Mucosa of descending colon (tissue), 3 donors: ENCODE data around the gene TAS2R38. TPM values are rescaled to one million over a fixed set of nuclear protein-coding genes. Genes with fewer than 3 reads are reported as not detected.
"Not testable (repeated sequence)": the region's sequence is repeated elsewhere in the genome, so short reads cannot be mapped to it uniquely, and the experiment has no call there.

ENCODE experiments used
- ATAC-seq: fragments of 200-7000 bp; cut with Tn5 transposase; one replicate; pipeline ENCODE4 v1.9.1; 2020; ENCODE audit warnings: mild to moderate bottlenecking, moderate library complexity
- DNase-seq, 3 donors: peaks; one replicate each; pipeline ENCODE4 v3.0.0-alpha.2; 2020
- H3K36me3 ChIP-seq: fragments of 200-600 bp; one replicate; pipeline ENCODE4 v1.8.0; 2021; ENCODE audit warnings: low read depth, mild to moderate bottlenecking
- H3K4me1 ChIP-seq: fragments of 200-600 bp; one replicate; pipeline ENCODE4 v1.8.0; 2021; ENCODE audit warnings: low read depth, mild to moderate bottlenecking
- H3K4me3 ChIP-seq: fragments of 200-600 bp; one replicate; pipeline ENCODE4 v1.8.0; 2021; ENCODE audit warnings: mild to moderate bottlenecking
- H3K9me3 ChIP-seq: fragments of 200-600 bp; one replicate; pipeline ENCODE4 v1.8.0; 2021; ENCODE audit warnings: mild to moderate bottlenecking
- intact Hi-C, 2 donors: fragments of 100-400 bp; cut with DNase I in 1 of 2; cut with micrococcal nuclease in 1 of 2; formaldehyde crosslinking; loops; one replicate each; pipeline versions ENCODE4 v1.11.0 to v1.11.1; 2022; cut with DNase I, micrococcal nuclease
- total RNA-seq, 3 donors: library from RNA; stranded (reverse); fragmentation: NEBNext Ultra II Directional in 2 of 3; extraction: Animal tissue kit (Norgen Biotek cat#: 25700) in 2 of 3; gene quantifications; one replicate each; pipeline versions ENCODE4 v1.2.1 to v1.2.4, GENCODE V29; 2021 to 2023
- TF ChIP-seq, protein P1 (sequence below): fragments of 200-600 bp; IDR thresholded peaks from one replicate; pipeline ENCODE4 v1.8.0; 2022; ENCODE audit warnings: antibody characterized with exemption, mild to moderate bottlenecking
- donor health status: DM: no; HTN: no; CAD: no; lungs with moderate emphysema.
- donor health status: DM: no; HTN: no; CAD: no.
- donor health status: DM: no; HTN: yes; CAD: no.

Gene TAS2R38
- total RNA-seq, 3 donors from 2014 or later = 0.35 TPM; not detected in 2

DNA sequence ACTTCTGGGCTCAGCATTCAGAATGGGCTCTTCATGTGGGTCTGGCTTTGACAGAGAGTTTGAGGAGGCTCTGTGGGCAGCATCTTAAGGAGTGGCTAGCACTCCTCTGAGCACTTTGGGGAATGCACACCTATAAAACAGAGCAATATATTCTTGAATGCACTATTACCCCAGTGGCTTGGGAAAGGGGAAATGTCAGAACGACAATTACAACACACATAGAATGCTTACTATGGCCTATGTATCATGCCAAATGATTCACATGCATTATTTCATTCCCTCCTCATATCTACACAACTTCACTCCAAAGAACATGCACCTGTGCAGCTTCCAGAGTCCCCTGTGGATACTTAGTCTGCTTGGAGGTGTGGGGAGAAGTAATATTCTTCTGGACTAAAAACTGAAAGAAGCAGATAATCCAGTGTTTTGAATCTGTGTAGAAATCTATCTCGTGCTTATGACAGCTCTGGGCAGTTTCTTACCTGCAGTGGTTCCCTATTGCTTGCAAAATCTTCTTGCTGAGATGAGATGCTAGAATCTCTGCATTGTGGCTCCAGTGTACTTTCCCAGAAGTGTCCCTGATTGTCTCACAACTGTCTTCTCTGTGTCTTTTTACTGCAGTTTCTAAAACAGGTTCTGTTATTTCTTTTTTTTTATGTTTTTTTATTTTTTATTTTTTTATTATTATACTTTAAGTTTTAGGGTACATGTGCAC lies 16.6 kb upstream of the TAS2R38 start:
- Histone ChIP-seq H3K36me3 (no peaks in the 10 kb centered on the region), H3K4me3 (no peak overlapping the region), H3K9me3 (no peaks in the 10 kb centered on the region), H3K4me1 (no peaks in the 10 kb centered on the region)
- intact Hi-C loops = no loop called here
- ATAC-seq = no peak
- TF ChIP-seq, protein P1, sequence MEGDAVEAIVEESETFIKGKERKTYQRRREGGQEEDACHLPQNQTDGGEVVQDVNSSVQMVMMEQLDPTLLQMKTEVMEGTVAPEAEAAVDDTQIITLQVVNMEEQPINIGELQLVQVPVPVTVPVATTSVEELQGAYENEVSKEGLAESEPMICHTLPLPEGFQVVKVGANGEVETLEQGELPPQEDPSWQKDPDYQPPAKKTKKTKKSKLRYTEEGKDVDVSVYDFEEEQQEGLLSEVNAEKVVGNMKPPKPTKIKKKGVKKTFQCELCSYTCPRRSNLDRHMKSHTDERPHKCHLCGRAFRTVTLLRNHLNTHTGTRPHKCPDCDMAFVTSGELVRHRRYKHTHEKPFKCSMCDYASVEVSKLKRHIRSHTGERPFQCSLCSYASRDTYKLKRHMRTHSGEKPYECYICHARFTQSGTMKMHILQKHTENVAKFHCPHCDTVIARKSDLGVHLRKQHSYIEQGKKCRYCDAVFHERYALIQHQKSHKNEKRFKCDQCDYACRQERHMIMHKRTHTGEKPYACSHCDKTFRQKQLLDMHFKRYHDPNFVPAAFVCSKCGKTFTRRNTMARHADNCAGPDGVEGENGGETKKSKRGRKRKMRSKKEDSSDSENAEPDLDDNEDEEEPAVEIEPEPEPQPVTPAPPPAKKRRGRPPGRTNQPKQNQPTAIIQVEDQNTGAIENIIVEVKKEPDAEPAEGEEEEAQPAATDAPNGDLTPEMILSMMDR = no peak
- no peak for DNase-seq

DNA sequence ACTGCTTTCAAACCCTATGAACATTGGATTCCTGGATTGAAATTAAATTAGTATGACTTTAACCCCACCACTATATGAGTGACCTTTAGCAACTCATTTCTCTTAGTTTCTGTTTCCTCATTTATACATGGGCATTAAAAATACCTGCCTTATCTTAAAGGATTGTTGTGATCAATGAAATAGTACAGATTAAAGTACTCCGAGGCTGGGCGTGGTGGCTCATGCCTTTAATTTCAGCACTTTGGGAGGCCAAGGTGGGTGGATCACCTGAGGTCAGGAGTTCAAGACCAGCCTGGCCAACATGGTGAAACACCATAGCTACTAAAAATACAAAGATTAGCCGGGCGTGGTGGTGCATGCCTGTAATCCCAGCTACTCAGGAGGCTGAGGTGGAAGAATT lies 14.2 kb upstream of the TAS2R38 start:
- H3K36me3 ChIP-seq, intact Hi-C loops, H3K4me1 ChIP-seq, H3K9me3 ChIP-seq, H3K4me3 ChIP-seq: not testable (repeated sequence)
- ATAC-seq (peak; percentile 74), DNase-seq (peak in 2 of 3 donors; percentile 33 to 35)

DNA sequence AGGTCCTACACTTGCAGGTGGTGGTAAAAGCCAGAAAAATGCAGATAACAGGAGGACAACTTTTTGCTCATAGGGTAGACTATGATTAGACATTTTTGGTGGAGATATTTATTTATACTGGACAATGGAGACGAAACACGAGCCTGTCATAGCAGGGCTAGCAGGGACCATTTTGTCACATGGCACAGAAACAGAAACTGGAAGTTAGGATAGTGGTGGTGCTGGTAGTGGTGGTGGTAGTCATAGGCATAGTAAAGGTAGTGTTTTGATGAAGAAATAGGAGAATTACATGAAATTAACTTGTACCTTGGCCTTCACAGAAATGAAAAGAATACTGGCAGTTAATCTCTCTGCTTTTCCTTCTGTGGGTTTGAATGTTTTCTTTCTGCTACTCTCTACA lies 13.3 kb upstream of the TAS2R38 start:
- TF ChIP-seq, protein P1 = no peak
- H3K9me3 ChIP-seq = no peaks in the 10 kb centered on the region
- no peak overlapping the region for H3K4me3 ChIP-seq
- DNase-seq = no peak
- ATAC-seq = no peak
- intact Hi-C loops = no loop called here
- no peaks in the 10 kb centered on the region for H3K4me1 ChIP-seq
- no peaks in the 10 kb centered on the region for H3K36me3 ChIP-seq

DNA sequence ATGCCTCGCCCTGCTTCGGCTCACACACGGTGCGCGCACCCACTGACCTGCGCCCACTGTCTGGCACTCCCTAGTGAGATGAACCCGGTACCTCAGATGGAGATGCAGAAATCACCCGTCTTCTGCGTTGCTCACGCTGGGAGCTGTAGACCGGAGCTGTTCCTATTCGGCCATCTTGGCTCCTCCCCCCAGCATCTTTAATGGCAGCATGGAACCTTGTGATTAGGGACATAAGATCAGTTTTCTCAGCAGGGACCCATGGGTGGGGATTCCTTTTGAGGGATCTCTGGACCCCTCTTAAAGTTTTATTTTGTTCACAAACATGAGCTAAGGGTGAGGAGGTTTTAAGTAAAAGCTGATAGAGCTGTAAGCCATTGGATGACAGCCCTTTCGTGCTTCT lies 12.4 kb upstream of the TAS2R38 start:
- intact Hi-C loops, ATAC-seq: not testable (repeated sequence)

DNA sequence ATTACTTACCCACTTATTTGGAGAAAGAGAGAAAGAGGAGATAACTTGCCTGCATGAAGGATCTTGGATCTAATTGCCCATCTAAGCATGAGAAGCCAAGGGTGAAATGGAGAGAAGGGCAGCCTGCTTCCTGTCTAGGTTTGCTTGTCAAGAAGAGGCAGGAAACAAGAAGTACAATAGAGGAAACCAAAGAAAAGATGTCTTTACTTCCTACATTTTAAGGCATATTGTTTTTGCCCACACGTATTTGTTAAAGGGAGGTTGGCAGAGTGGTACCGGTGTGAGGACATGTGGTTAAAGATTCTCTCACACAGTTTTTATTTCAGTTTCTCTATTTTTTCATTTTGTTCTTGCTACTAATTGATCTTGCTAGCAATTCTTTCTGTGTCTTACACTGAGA lies 6.0 kb upstream of the TAS2R38 start:
- TF ChIP-seq, protein P1 = no peak

More for the DNA sequence above, 12.4 kb upstream of the TAS2R38 start:
- H3K9me3 ChIP-seq, H3K4me1 ChIP-seq, DNase-seq, H3K4me3 ChIP-seq, H3K36me3 ChIP-seq: not testable (repeated sequence)

DNA sequence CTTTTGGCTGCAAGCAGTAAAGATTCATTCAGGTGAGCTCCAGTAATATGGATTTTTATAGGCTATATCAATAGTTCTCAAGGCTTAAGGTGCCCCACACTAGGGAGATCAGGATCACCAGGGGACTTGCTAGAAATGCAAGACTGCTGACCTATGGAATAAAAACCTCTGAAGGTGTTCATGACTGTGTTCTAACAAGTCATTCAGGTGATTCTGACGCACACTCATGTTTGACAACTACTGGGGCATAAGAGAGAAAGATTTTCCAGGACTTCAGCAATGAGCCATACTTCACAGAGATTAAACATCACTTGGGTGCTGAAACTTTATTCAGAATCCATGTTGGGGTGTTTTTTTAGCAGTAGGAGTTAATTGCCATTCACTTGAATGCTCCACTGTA lies 4.8 kb upstream of the TAS2R38 start:
- TF ChIP-seq, protein P1 = no peak
- no peak for ATAC-seq

More for the DNA sequence above, 6.0 kb upstream of the TAS2R38 start:
- H3K4me3 ChIP-seq = no peak overlapping the region
- no peaks in the 10 kb centered on the region for H3K36me3 ChIP-seq
- no peaks in the 10 kb centered on the region for H3K9me3 ChIP-seq
- ATAC-seq (no peak), DNase-seq (no peak)
- intact Hi-C loops = loop anchor here in 1 of 2 donors (5.0 kb wide), 1 partner anchor 208 kb away; no protein-coding TSS in a partner anchor
- peaks cover 2% of the 10 kb centered on the region for H3K4me1 ChIP-seq

More for the DNA sequence above, 4.8 kb upstream of the TAS2R38 start:
- DNase-seq = no peak
- intact Hi-C loops = loop anchor here in 1 of 2 donors (5.0 kb wide), 1 partner anchor 209 kb away; no protein-coding TSS in a partner anchor
- H3K4me1 ChIP-seq = peaks cover 2% of the 10 kb centered on the region
- H3K4me3 ChIP-seq = no peak overlapping the region
- H3K36me3 ChIP-seq = no peaks in the 10 kb centered on the region
- H3K9me3 ChIP-seq = no peaks in the 10 kb centered on the region
